RPMI8226 (cell line): Measurements from ENCODE around the gene UPK3BL1.
"Not testable (repeated sequence)": the region's sequence is repeated elsewhere in the genome, so short reads cannot be mapped to it uniquely, and the experiment has no call there.

ENCODE experiments used
- DNase-seq: peaks from one replicate; pipeline ENCODE4 v3.0.0-alpha.2; 2015

The UPK3BL1 gene

DNA sequence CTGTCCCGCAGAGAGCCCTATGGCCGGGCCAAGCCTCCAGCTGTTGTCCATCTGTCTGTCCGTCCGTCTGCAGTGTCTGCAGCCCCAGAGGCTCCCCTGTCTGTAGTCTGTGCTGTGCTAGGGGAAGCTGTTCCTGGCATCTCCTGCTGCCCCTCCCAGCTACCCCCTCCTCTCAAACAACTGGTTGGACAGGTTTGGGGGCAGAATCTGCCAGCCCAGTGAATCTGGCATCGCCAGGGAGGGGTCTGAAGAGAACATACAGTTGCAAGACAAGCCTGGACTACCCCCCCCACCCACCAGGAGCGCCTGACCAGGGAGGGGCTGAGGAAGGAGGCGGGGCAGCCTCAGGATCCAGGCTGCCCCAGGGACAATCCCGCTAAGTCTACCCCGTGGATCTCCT, at the start of gene UPK3BL1:
TSS of gene UPK3BL1 (minus strand) at position 101 of the 400 bp plus-strand sequence. CDS start at position 51, 50 bp downstream.
- not testable (repeated sequence) for DNase-seq

- not testable (repeated sequence) for DNase-seq
Measured at GRCh38 chr7:102690602-102691001, 48.0 kb upstream of the UPK3BL1 start.

GRCh38 chr7:102689436-102690282, 47.1 kb upstream of the UPK3BL1 start:
- not testable (repeated sequence) for DNase-seq

- not testable (repeated sequence) for DNase-seq
Measured at GRCh38 chr7:102688299-102689036, 45.9 kb upstream of the UPK3BL1 start.

DNA sequence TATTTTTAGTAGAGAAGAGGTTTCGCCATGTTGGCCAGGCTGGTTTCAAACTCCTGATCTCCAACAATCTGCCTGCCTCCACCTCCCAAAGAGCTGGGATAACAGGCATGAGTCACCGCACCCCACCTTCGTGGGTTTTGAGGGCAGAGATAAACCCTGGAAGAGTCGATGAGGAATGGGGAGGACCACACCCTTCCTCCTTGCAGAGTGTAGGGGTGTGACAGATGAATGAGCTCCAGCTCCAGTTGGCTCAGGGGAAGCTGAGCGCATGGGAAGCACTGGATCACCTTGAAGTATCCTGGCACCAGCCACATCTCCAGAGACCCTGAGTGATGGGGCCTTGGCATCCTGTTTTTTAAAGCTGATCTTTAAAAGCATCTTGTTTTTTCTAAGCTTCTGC, 40.0 kb upstream of the UPK3BL1 start:
- DNase-seq: not testable (repeated sequence)

- not testable (repeated sequence) for DNase-seq
Measured at GRCh38 chr7:102680780-102681179, 38.2 kb upstream of the UPK3BL1 start.

- DNase-seq: not testable (repeated sequence)
Measured at GRCh38 chr7:102675545-102675944, 33.0 kb upstream of the UPK3BL1 start.

GRCh38 chr7:102673447-102674067, 31.0 kb upstream of the UPK3BL1 start:
- DNase-seq: not testable (repeated sequence)

DNA sequence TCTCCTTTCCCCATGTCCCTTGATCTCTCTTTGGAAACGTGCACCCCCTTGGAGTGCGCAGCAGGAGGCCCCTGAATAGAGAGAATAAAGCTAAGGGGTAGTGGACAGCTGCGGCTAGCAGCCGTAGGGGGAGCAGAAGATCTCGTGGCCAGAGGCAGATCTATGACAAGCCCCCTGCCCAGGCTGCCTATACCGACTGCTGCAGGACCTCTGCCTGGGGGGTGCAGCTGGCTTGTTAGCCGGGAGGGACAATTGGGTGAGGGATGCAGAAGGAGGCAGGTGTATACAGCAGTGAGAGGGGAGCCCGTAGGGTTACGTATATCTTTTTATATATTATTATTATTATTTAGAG, 29.3 kb upstream of the UPK3BL1 start:
- DNase-seq: not testable (repeated sequence)

GRCh38 chr7:102671166-102671955, 28.8 kb upstream of the UPK3BL1 start, which contains the start of gene POLR2J2:
POLR2J2 (minus strand) TSS chr7:102671663; CDS start chr7:102671601, 62 bp downstream.
- DNase-seq: peak; percentile 79

DNA sequence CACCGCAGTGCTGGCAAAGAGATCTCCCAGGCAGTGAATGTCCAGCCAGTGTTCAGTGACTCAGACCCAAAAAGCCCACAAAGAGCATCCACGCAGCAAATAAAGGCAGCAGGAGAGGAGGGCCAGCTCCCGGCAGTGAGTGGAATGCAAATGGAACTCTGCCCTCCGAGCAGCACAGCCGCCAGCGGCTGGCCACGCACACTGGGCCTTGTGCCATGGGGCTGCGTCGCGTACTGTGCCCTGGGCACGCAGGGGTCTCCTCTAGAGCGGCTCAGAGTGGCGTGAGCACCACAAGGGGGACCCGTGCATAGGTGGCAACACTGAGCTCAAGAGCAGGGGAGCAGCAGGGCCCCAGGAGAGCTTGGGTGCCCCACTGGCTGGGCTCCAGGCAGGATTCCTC, 24.9 kb upstream of the UPK3BL1 start:
- DNase-seq: not testable (repeated sequence)

- DNase-seq: not testable (repeated sequence)
Measured at GRCh38 chr7:102666850-102667249, 24.3 kb upstream of the UPK3BL1 start.

GRCh38 chr7:102664765-102665164, 22.2 kb upstream of the UPK3BL1 start:
- not testable (repeated sequence) for DNase-seq

DNA sequence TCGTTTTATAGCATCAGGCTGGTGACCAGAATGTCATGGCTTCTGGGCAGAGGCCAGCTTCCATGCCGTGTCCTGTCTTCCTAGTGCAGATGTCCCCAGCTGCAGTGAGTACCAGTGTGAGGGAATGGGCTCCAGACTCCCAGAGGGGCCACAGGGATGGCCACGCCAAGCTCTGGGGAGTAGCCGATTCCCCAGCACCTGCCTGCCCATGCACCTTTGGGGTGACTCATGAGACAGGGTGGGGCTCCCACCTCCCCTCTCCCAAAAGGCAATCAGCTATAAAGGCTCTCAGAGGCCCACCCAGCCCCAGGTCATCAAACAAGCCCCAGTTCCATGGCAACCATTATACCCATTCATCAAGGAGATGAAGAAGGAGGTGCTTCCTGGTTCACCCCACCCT, 7.3 kb upstream of the UPK3BL1 start, which contains the start of gene SPDYE2B:
TSS of gene SPDYE2B (plus strand) at position 396 of the 400 bp plus-strand sequence. CDS start 2,030 bp downstream, outside the sequence.
- DNase-seq: not testable (repeated sequence)

- not testable (repeated sequence) for DNase-seq
Measured at GRCh38 chr7:102647813-102648212, 5.2 kb upstream of the UPK3BL1 start.

DNA sequence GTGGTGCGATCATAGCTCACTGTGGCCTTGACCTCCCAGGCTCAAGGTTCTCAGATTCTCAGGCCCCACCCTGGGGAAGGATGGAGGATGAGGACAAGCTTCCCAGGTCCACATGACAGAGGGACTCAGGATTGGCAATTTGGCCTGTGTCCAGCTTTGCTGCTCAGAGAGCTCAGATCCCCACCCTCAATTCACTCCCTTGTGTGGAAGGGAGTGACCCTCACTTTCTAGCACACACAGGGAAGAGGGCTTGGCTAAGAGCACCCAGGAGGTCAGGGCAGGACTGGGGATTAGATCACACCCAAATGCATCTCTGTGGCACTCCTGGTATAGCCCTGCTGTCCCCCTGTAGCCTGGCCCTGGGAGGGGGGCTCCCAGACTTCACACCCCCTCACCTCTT, 813 bp upstream of the UPK3BL1 start:
- DNase-seq: not testable (repeated sequence)

DNA sequence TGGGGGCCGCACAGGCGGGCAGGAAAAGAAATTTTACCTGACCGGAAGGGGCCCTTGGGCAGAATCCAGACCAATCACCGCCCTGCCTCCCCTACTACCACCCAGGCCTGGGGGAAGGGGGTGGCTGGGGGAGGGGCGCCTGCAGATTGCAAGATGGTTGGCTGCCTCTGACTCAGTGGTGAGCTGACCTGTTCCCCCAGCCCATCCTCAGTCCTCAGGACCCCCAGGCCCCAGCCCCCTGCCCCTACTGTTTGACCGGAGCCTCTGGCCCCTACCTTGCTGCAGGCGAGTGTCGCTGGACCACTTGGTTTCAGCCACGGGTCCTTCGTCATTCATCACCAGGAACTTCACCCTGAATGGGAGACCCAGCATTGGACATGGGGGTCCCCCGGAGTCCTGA, 3.7 kb downstream of the UPK3BL1 start:
- not testable (repeated sequence) for DNase-seq

DNA sequence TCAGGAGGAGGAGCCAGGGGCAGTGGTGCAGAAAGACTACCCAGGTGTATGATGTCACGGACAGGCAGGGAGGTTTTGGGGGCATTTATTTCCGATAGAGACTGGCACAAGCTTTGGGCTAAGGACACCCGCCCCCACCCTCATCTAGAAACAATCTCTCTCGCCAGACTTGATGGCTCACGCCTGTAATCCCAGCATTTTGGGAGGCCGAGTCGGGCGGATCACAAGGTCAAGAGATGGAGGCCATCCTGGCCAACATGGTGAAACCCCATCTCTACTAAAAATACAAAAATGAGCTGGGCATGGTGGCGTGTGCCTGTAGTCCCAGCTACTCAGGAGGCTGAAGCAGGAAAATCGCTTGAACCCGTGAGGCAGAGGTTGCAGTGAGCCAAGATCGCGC, 5.6 kb downstream of the UPK3BL1 start:
- not testable (repeated sequence) for DNase-seq

- not testable (repeated sequence) for DNase-seq
Measured at GRCh38 chr7:102635354-102635753, 7.2 kb downstream of the UPK3BL1 start.

GRCh38 chr7:102634299-102634698, 8.3 kb downstream of the UPK3BL1 start:
- DNase-seq: not testable (repeated sequence)

- not testable (repeated sequence) for DNase-seq
Measured at GRCh38 chr7:102630622-102631021, 12.0 kb downstream of the UPK3BL1 start.

DNA sequence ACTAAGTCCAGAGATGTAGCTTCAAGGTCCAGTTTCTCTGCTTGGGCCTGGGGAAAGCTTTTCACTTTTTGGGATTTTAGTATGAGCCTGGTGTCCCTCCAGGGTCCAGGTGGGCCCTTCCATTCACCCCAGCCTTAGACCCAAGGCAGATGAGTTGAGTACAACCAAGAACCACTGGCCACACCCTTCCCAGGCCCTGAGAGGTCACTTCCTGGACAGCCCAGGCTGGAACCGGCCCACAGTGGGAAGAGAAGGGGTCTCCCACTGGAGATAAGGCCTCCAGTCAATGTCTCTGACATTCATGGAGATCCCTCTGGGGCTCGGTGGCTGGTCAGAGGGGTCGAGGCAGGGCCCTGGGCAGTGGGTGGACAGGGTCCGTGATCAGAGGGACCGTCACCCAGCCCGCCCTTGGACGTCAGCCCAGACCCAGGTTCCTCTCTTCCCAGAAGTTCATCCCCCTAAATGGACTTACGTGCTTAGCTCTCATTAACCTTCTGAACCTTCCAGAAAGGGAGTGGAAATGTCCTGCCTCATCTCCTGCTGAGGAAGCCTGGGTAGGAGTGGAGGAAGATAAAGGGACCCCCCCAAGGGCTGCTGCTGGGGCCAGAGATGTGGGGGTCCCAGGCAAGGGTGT, 15.2 kb downstream of the UPK3BL1 start:
- DNase-seq: not testable (repeated sequence)
